Activated T-helper 1 cell treated with anti-CD3 and anti-CD28 coated beads, Interleukin-2, amount 50 U/mL, for 16 hours (primary cell): ENCODE data around the gene GBP7.
"Not testable (repeated sequence)": the region's sequence is repeated elsewhere in the genome, so short reads cannot be mapped to it uniquely, and the experiment has no call there.

Experiments used
- DNase-seq, 2 donors: peaks; one replicate each; pipeline ENCODE4 v3.0.0-alpha.2; 2020; ENCODE audit warnings: low read depth in 1 of 2, low spot score in 1 of 2

Gene GBP7

GRCh38 chr1:89175601-89176256 lies at the start of gene GBP7:
Gene GBP7 (minus strand): TSS chr1:89176003. CDS start chr1:89171935, 4,068 bp downstream.
- DNase-seq, result no peak

- DNase-seq, result no peak
These were observed 45.5 kb upstream of the GBP7 start for GRCh38 chr1:89221341-89221740.

- not testable (repeated sequence) for DNase-seq
These were observed 44.0 kb upstream of the GBP7 start for GRCh38 chr1:89219851-89220250.

- not testable (repeated sequence) for DNase-seq
These were observed 43.1 kb upstream of the GBP7 start for GRCh38 chr1:89218941-89219340.

GRCh38 chr1:89213347-89213746 lies 37.5 kb upstream of the GBP7 start:
- no peak for DNase-seq

GRCh38 chr1:89211035-89211634 lies 35.3 kb upstream of the GBP7 start:
- DNase-seq, result no peak

- DNase-seq, result no peak
These were observed 30.6 kb upstream of the GBP7 start for GRCh38 chr1:89206373-89206772.

GRCh38 chr1:89203166-89203565 lies 27.4 kb upstream of the GBP7 start:
- DNase-seq, result no peak

GRCh38 chr1:89201106-89201794 lies 25.4 kb upstream of the GBP7 start:
- DNase-seq, result no peak

GRCh38 chr1:89200663-89201062 lies 24.9 kb upstream of the GBP7 start:
- no peak for DNase-seq

GRCh38 chr1:89199525-89200031 lies 23.8 kb upstream of the GBP7 start:
- no peak for DNase-seq

GRCh38 chr1:89198491-89199072 lies 22.8 kb upstream of the GBP7 start, which contains the start of gene GBP4:
Gene GBP4 (minus strand): TSS chr1:89198942. CDS start chr1:89198834, 108 bp downstream.
- peak; percentile 8 to 18 for DNase-seq

GRCh38 chr1:89198081-89198480 lies 22.3 kb upstream of the GBP7 start:
- no peak for DNase-seq

GRCh38 chr1:89195476-89195875 lies 19.7 kb upstream of the GBP7 start:
- DNase-seq, result no peak

- DNase-seq, result no peak
These were observed 15.5 kb upstream of the GBP7 start for GRCh38 chr1:89191314-89191713.

GRCh38 chr1:89190017-89190416 lies 14.2 kb upstream of the GBP7 start:
- DNase-seq, result no peak

GRCh38 chr1:89179343-89179742 lies 3.5 kb upstream of the GBP7 start:
- DNase-seq, result no peak

- DNase-seq, result no peak
These were observed 1.2 kb upstream of the GBP7 start for GRCh38 chr1:89176971-89177370.

GRCh38 chr1:89174491-89174890 lies 1.3 kb downstream of the GBP7 start:
- no peak for DNase-seq

GRCh38 chr1:89172468-89173143 lies 3.2 kb downstream of the GBP7 start:
- DNase-seq, result no peak

GRCh38 chr1:89171067-89171438 lies 4.8 kb downstream of the GBP7 start:
- no peak for DNase-seq
